HCEC 1CT (cell line): ENCODE measurements around the gene DRC7.
"Not testable (repeated sequence)": the region's sequence is repeated elsewhere in the genome, so short reads cannot be mapped to it uniquely, and the experiment has no call there.

Experiments used
- DNase-seq: peaks from one replicate; pipeline ENCODE4 v3.0.0-alpha.2; 2017

DRC7 gene

GRCh38 chr16:57721356-57722209 is 27.0 kb downstream of the DRC7 start:
- DNase-seq = no peak

GRCh38 chr16:57722210-57722499 is 27.5 kb downstream of the DRC7 start:
- DNase-seq = no peak

GRCh38 chr16:57722651-57723050 is 28.0 kb downstream of the DRC7 start:
- no peak for DNase-seq

- DNase-seq = no peak
Measured at GRCh38 chr16:57723170-57723569, 28.6 kb downstream of the DRC7 start.

- DNase-seq = no peak
Measured at GRCh38 chr16:57724531-57724930, 29.9 kb downstream of the DRC7 start.

- no peak for DNase-seq
Measured at GRCh38 chr16:57725151-57725550, 30.5 kb downstream of the DRC7 start.

- DNase-seq = no peak
Measured at GRCh38 chr16:57725554-57725953, 30.9 kb downstream of the DRC7 start.

GRCh38 chr16:57725976-57726375 is 31.4 kb downstream of the DRC7 start:
- no peak for DNase-seq

GRCh38 chr16:57726433-57726947 is 31.9 kb downstream of the DRC7 start:
- DNase-seq = no peak

GRCh38 chr16:57727610-57728009 is 33.0 kb downstream of the DRC7 start:
- DNase-seq = no peak

- DNase-seq = no peak
Measured at GRCh38 chr16:57728336-57729181, 34.0 kb downstream of the DRC7 start.

GRCh38 chr16:57729182-57729484 is 34.5 kb downstream of the DRC7 start:
- no peak for DNase-seq

- DNase-seq = not testable (repeated sequence)
Measured at GRCh38 chr16:57729852-57730251, 35.2 kb downstream of the DRC7 start.

GRCh38 chr16:57730771-57731730 is 36.4 kb downstream of the DRC7 start:
- no peak for DNase-seq

GRCh38 chr16:57732037-57732436 is 37.4 kb downstream of the DRC7 start:
- peak; percentile 66 for DNase-seq

- no peak for DNase-seq
Measured at GRCh38 chr16:57732714-57733113, 38.1 kb downstream of the DRC7 start.

- no peak for DNase-seq
Measured at GRCh38 chr16:57734308-57734924, 39.8 kb downstream of the DRC7 start.

GRCh38 chr16:57734925-57735754 is 40.5 kb downstream of the DRC7 start:
- DNase-seq = peak; percentile 100

- peak; percentile 15 for DNase-seq
Measured at GRCh38 chr16:57735755-57736418, 41.3 kb downstream of the DRC7 start, which contains the start of gene KATNB1. KATNB1 (plus strand) TSS chr16:57735770; CDS start chr16:57737244, 1,474 bp downstream.

GRCh38 chr16:57736419-57737351 is 42.1 kb downstream of the DRC7 start:
- peak; percentile 76 for DNase-seq
